H1 (cell line): ENCODE data around the gene SUOX. TPM values are rescaled to one million over a fixed set of nuclear protein-coding genes. Genes with fewer than 3 reads are reported as not detected.

Source experiments
- BRCA1 ChIP-seq: IDR thresholded peaks from 2 replicates; pipeline ENCODE4 v1.6.1; 2012; ENCODE audit warnings: low read depth, low read length, improper control_type of control experiment
- CHD1 ChIP-seq: IDR thresholded peaks from 2 replicates; pipeline ENCODE4 v1.6.1; 2012; ENCODE audit warnings: low read depth, low read length, improper control_type of control experiment
- CHD2 ChIP-seq: IDR thresholded peaks from 2 replicates; pipeline ENCODE4 v1.6.1; 2012; ENCODE audit warnings: low read length, improper control_type of control experiment
- EGR1 ChIP-seq: IDR thresholded peaks from 2 replicates; pipeline ENCODE4 v1.6.1; 2011; ENCODE audit warnings: low read depth, low read length, borderline replicate concordance
- KDM1A ChIP-seq: fragments of 200-600, 300-600 bp; sonication (generic); IDR thresholded peaks from 2 replicates; pipeline ENCODE4 v1.7.1; 2016; ENCODE audit warnings: mild to moderate bottlenecking, low read length, borderline replicate concordance
- KDM4A ChIP-seq: IDR thresholded peaks from one replicate; pipeline ENCODE4 v1.7.1; 2012; ENCODE audit warnings: low read depth, mild to moderate bottlenecking, moderate library complexity, low read length, inconsistent platforms; ENCODE audit not compliant: severe bottlenecking
- KDM5A ChIP-seq: fragments of 200-600 bp; IDR thresholded peaks from 2 replicates; pipeline ENCODE4 v1.7.1; 2012; ENCODE audit warnings: mild to moderate bottlenecking, low read length, inconsistent platforms, mixed read lengths
- PHF8 ChIP-seq: fragments of 200-600 bp; sonication (generic); conservative IDR thresholded peaks from 2 replicates; pipeline ENCODE4 v1.7.1; 2012; ENCODE audit warnings: low read depth, mild to moderate bottlenecking, inconsistent platforms, low read length, moderate library complexity
- POLR2A ChIP-seq, 2 experiments: IDR thresholded peaks; 1 replicate in 1 of 2; 2 replicates in 1 of 2; pipeline ENCODE4 v1.6.1; 2011; ENCODE audit warnings: low read depth in 2 of 2, low read length in 2 of 2, mild to moderate bottlenecking in 2 of 2; ENCODE audit errors: control extremely low read depth in 1 of 2
- POU5F1 ChIP-seq: IDR thresholded peaks from 2 replicates; pipeline ENCODE4 v1.6.1; 2011; ENCODE audit warnings: low read depth, mild to moderate bottlenecking, low read length, moderate library complexity
- RFX5 ChIP-seq: IDR thresholded peaks from 2 replicates; pipeline ENCODE4 v1.6.1; 2011; ENCODE audit warnings: low read depth, low read length, improper control_type of control experiment, borderline replicate concordance
- RXRA ChIP-seq: IDR thresholded peaks from 2 replicates; pipeline ENCODE4 v1.6.1; 2011; ENCODE audit warnings: low read depth, mild to moderate bottlenecking, low read length, moderate library complexity; ENCODE audit not compliant: insufficient read depth
- SP1 ChIP-seq: IDR thresholded peaks from 2 replicates; pipeline ENCODE4 v1.6.1; 2011; ENCODE audit warnings: low read depth, low read length
- TEAD4 ChIP-seq: IDR thresholded peaks from 2 replicates; pipeline ENCODE4 v1.6.1; 2012; ENCODE audit warnings: low read depth, low read length, inconsistent platforms, mixed read lengths
- YY1 ChIP-seq: IDR thresholded peaks from 2 replicates; pipeline ENCODE4 v1.6.1; 2011; ENCODE audit warnings: low read depth, mild to moderate bottlenecking, low read length
- polyA plus RNA-seq, 7 experiments: library from polyadenylated mRNA; depleted of rRNA in 3 of 7; stranded (reverse) in 5 of 7; unstranded in 2 of 7; fragments of >200 nt in 5 of 7; fragments of 200-250 nt in 2 of 7; gene quantifications; 1 replicate in 5 of 7; 2 replicates in 1 of 7; 4 replicates in 1 of 7; pipeline versions ENCODE4 v1.2.1 to v1.2.3, GENCODE V29; 2011 to 2013; ENCODE audit warnings: missing spikeins in 2 of 7, mixed read lengths in 2 of 7
- total RNA-seq: library from RNA; stranded (reverse); fragmentation: NEBNext Ultra II Directional; extraction: Animal tissue kit (Norgen Biotek cat#: 25700); gene quantifications from 2 replicates; pipeline ENCODE4 v1.2.1, GENCODE V29; 2021

SUOX gene
- total and polyA plus RNA-seq, 2 of the 8 experiments (the other 6 are each of a cell fraction or from before 2014, with no cell fraction given), result 22.5 to 31.3 TPM

DNA sequence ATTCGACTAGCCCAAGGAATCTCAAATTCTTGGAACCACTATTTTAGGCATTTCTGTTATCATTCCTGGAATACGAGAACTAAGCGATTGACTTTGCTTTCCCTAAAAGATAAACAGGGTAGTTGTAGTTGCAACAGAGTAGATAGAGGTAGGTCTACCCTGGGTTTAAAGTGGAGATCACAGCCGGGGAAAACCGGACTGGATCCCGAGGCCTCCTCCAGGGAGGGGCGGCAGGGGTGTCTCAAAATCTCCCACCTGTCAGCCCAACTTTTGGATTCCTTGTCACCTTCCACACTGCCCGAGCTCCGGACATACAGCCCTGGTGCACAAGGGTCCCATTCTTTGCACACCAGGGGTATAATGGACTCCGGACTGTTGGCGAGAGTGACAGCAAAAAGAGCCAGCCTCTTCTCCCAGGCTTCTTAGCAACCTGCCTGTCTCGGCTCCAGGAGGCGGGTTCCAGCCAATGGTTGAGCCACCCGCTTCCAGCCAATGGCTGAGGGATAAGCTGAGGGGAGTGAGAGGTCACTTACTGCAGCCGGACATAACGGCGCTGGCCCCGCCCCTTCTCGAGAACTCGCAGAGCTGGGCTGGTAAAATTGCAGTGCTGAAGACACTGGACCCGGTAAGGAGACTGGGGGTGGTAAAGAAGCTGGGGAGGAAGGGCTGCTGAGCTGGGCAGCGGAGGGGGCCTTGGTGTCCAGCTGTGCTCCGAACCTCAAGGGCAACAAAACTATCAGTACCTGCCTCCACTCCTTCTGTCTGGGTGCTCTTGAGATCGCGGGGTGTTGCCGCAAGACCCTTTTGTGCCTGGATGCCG is at the start of gene SUOX (continued):
- TF ChIP-seq RFX5, result peak; percentile 71; the same call in 1 of the 2 replicates
- no peak for TF ChIP-seq BRCA1
- peak; percentile 47 for TF ChIP-seq KDM4A
- no peak for TF ChIP-seq POU5F1
- TF ChIP-seq KDM5A, result no peak
- TF ChIP-seq RXRA, result no peak
- TF ChIP-seq CHD1, result no peak
- TF ChIP-seq POLR2A (IDR thresholded peaks at IDR 0.05; ENCODE audit: control extremely low read depth in 1 of 2, low read depth in 2 of 2, low read length in 2 of 2), result peak in 1 of 2 experiments; percentile 80; a peak in 2 of 3 replicates
- 0 out of 2 replicates have a peak, but pooled peaks have one; percentile 10 for TF ChIP-seq CHD2
- TF ChIP-seq EGR1, result no peak
- TF ChIP-seq KDM1A, result peak; percentile 6; the same call in 1 of the 2 replicates
- TF ChIP-seq YY1, result peak; percentile 56; the same call in 1 of the 2 replicates
- 0 out of 2 replicates have a peak, but pooled peaks have one; percentile 72 for TF ChIP-seq SP1
- no peak for TF ChIP-seq TEAD4
- peak; percentile 43; the same call in 1 of the 2 replicates for TF ChIP-seq PHF8
